22Rv1 (cell line): ENCODE measurements around the gene KRTAP10-12.

Source experiments
- H3K27ac ChIP-seq: fragments of 450-650 bp; 2 replicates; pipeline ENCODE4 v1.5.1; 2017
- CTCF ChIP-seq: fragments of 450-650 bp; IDR thresholded peaks from 2 replicates; pipeline ENCODE4 v1.5.1; 2017; ENCODE audit warnings: mild to moderate bottlenecking
- ZFX ChIP-seq: fragments of 450-650 bp; IDR thresholded peaks from 2 replicates; pipeline ENCODE4 v1.6.1; 2017; ENCODE audit warnings: antibody characterized with exemption, borderline replicate concordance

KRTAP10-12 gene

GRCh38 chr21:44734026-44734745 is 37.2 kb downstream of the KRTAP10-12 start:
- no peak for TF ChIP-seq ZFX
- no peak for TF ChIP-seq CTCF
- no peak overlapping the region for H3K27ac ChIP-seq

GRCh38 chr21:44734841-44735240 is 37.9 kb downstream of the KRTAP10-12 start:
- TF ChIP-seq ZFX (no peak), CTCF (no peak)
- H3K27ac ChIP-seq, result no peak overlapping the region

DNA sequence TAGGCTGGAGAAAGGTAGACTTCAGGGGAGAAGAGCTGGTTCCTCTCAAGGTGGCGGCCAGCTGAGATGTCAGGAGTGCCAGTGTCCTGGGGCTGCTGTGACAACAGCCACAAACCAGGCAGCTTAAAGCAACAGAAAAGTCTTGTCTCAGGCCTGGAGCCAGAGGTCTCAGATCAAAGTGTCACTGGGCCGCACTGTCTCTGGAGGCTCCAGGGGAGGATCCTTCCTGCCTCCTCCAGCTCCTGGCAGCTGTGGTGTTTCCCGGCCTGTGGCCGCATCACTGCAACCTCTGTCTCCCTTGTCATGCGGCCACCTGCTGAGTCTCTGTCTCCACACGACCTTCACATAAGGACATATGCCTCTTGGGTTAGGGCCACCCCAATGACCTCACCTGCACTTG is 38.8 kb downstream of the KRTAP10-12 start:
- no peak overlapping the region for H3K27ac ChIP-seq
- no peak for TF ChIP-seq ZFX
- no peak for TF ChIP-seq CTCF

GRCh38 chr21:44736291-44737004 is 39.5 kb downstream of the KRTAP10-12 start:
- no peak for TF ChIP-seq ZFX
- TF ChIP-seq CTCF, result no peak
- H3K27ac ChIP-seq, result no peak overlapping the region

DNA sequence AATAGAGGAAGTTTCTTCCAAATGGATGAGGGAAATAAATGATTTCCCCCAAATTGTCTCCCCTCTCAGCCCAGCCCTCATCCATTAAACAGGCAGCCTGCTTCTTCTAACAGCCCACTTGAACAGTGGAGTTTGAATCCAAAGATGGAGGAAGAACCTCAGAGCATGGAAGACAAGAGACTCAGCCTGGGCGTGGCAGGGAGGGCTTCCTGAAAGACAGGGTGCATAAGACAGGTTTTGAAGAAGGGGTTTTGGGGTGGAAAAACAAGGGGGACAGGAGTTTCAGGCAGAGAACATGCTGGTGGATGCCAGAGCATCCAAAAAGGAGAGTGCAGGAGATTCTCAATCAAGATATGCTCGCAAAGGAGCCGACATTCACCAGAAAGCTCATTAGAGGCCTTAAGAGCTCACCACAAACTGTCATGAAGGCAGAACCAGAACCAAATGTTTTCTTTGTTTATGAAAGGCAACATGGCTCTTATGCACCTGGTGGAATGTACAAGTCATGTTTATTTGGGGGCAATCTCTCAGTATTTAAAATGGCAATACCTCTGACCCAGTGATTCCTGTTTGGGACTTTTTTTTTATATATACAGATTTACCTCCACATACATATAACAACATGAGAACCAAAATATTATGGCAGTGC is 40.9 kb downstream of the KRTAP10-12 start:
- no peak for TF ChIP-seq ZFX
- TF ChIP-seq CTCF, result no peak
- H3K27ac ChIP-seq, result no peak overlapping the region

- TF ChIP-seq ZFX (no peak), CTCF (no peak)
- H3K27ac ChIP-seq, result no peak overlapping the region
These were observed 41.6 kb downstream of the KRTAP10-12 start for GRCh38 chr21:44738621-44739020.

DNA sequence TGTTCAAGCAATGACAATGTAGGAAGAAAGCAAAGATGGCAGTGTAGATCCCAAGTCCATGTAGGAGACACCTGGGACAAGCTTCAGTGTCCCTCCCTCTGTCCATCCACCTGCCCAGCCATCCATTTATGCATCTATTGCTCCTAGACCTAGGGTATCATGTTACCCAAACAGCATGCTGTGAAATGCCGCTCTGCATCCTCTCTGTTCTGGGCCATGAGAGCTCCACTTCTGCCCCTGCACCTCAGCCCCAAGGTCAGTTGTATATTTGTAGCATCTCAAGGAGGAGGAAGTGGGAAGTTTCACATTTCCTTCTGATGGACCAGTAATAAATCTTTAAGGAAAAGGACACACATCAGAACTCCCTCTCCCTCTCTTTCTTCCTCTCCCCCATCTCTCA is 42.3 kb downstream of the KRTAP10-12 start:
- H3K27ac ChIP-seq, result no peak overlapping the region
- TF ChIP-seq ZFX (no peak), CTCF (no peak)
